HG03571 (cell line): ENCODE data around the gene CFAP92.

Source experiments
- ATAC-seq: cut with Tn5 transposase; IDR thresholded peaks from one replicate; pipeline ENCODE4 v1.9.1; 2021; ENCODE audit not compliant: unreplicated experiment

The CFAP92 gene

GRCh38 chr3:128992926-128993460 lies 883 bp downstream of the CFAP92 start:
- no peak for ATAC-seq

- no peak for ATAC-seq
Measured at GRCh38 chr3:128991355-128991895, 2.5 kb downstream of the CFAP92 start.

- no peak for ATAC-seq
Measured at GRCh38 chr3:128988286-128988685, 5.6 kb downstream of the CFAP92 start.

DNA sequence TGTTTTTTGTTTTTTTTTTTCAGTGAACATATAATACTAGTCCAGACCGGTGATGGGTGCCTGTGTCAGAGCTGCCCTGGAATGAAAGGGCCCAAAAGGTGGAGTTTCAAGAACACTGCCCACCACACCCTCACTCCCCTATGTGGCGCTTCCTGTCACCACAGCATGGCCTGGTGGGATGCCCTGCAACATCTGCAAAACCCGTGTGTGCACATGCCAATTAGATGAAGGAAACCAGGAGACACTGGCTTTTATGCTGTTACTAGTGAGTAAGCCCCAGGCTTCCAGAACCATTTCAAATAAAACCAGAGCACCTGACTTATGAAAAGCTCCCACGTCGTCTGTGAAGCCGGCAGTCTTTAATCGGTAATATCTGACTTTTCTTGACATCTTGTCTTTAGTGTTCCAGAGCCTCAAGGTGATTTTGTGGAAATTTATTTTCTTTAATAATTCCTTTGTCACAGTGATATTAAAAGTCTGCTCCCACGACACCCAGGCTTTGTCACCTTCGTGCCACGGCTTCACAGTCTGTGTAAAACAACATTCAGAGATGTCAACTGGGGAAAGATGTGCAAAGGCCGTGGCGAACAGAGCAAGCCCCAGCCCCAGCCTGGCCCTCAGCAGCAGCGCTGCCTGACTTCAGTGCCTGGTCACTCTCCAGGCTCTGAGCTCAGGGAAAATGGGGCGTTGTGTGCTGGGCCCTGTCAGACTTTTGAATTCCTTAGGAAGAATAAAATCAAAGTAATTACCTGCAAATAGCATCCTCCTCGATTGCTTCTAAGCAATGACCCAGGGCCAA lies 6.4 kb downstream of the CFAP92 start:
- no peak for ATAC-seq

- no peak for ATAC-seq
Measured at GRCh38 chr3:128984596-128984995, 9.3 kb downstream of the CFAP92 start.

DNA sequence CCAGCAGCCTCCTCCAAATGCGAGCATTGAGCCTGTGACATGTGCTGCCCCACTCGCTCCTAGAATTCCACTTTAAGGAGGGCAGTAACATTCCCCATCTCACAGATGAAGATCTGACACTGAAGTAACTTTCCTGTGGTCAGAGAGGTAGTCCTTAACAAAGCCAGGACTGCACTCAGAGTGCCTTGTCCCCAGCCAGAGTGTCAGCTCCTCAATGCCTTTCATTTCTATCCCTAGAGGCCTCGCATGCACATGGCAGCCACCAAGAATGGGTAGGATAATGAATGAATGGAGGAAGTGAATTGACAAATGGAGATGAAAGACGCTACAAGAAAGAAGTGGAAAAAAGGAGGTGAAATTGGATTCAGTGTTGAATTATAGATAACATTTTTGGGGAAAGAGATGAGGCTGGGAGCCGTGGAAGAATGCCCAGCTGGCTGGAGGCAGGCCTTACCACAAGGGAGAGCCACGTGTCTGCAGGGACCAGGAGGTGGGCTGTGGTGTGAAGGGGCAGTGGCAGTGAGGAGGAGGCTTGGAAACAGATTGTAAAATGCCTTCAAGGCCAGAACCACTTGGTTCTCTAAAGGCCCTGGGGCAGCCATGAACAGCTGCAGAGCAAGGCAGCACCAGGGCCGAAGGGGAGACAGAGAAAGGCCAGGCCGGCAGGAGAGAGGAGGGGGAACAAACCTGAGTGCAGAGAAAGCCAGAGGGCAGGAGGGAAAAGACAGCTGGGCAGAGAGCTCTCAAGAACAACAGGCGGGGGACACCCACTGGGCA lies 10.4 kb downstream of the CFAP92 start:
- no peak for ATAC-seq

- ATAC-seq: no peak
Measured at GRCh38 chr3:128975276-128975675, 18.6 kb downstream of the CFAP92 start.

DNA sequence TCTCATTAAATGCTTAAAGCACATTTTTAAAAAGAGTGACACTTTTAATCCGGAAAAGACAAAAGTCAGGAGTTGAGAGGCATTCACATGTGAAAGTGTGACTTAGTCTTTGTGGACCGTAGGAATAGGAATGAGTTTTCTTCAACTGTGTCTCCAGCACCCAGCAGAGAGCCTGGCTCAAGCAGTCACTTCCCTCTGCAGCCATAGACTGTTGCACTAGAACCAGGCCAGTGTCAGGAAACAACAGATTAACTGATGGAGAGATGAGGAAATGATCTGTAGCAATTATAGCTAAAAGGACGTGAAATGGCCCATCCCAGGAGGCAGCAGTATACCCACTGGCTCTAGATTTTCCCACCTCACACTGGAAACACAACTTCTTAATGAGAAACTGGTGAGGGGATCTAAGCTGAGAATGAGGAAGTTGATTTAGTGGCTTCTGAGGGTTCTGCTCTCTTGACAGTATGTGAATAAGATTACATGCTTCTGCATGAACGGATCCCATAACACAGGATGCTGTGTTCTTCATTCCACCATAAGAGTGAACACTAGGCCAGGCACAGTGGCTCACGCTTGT lies 19.8 kb downstream of the CFAP92 start:
- ATAC-seq: no peak

- ATAC-seq: no peak
Measured at GRCh38 chr3:128971421-128972100, 22.3 kb downstream of the CFAP92 start.

DNA sequence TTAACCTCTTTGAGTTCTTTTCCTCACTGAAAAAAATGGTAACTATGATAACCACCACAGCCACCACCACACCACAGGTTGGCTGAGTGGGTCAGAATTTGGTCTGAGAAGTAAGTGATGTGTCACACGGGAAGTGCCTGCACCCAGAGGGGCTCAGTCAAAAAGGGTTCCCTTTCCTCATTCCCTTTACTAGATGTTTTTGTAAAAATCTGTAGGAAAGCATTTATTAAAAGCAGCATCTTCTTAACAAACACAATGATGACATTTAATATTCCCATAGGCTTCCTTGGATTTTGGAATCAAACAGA lies 23.2 kb downstream of the CFAP92 start:
- no peak for ATAC-seq

GRCh38 chr3:128969993-128970739 lies 23.7 kb downstream of the CFAP92 start:
- ATAC-seq: no peak

- ATAC-seq: no peak
Measured at GRCh38 chr3:128967748-128968355, 26.0 kb downstream of the CFAP92 start.

GRCh38 chr3:128965818-128966217 lies 28.1 kb downstream of the CFAP92 start:
- ATAC-seq: no peak

DNA sequence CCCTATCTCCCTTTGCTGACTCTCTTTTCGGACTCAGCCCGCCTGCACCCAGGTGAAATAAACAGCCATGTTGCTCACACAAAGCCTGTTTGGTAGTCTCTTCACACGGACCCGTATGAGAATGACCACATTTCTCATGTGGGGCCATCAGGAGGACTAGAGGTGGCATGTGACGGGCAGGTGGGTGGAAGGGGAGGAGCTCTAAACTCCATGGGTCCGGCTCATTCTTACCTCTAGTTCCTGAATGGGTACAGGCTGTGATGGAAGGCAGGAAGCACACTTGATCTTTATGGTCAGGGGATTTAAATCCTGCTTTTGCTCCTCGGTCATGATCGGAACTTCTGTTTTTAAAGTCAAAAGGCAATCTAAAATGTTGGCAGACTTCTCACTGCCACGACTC lies 28.6 kb downstream of the CFAP92 start:
- no peak for ATAC-seq

- ATAC-seq: no peak
Measured at GRCh38 chr3:128956440-128956839, 37.4 kb downstream of the CFAP92 start.

DNA sequence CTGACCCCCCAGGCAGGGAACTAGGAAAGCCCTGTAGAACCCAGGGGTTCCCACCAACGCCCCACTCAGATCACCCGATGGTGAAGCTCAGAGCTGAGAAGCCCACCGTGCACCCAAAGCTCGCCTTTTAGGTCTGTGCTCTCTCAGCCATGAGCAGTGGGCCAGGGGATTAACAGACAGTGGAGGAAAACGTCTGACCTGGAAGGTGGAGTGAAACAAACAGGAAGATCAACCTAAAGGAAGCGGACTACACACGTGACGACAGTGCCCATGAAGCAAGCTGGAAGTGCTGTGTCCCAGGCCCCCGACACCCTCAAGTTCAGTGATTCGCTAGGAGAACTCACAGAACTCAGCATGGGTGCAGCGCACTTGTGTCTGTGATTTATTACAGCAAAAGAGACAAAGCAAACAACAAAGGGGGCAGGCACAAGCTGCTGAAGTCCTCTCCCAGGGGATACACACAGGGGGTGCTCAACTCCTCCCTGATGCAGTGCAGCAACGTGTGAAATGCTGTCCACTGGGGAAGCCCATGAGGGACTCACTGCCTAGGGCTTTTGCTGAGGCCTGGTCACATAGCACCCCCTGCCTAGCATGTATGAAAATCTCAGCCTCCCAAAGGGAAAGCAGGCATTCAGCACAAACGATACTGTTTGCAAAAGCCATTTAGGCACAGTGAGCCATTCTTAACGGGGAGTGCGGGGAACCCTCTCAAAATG lies 43.5 kb downstream of the CFAP92 start:
- ATAC-seq: no peak

DNA sequence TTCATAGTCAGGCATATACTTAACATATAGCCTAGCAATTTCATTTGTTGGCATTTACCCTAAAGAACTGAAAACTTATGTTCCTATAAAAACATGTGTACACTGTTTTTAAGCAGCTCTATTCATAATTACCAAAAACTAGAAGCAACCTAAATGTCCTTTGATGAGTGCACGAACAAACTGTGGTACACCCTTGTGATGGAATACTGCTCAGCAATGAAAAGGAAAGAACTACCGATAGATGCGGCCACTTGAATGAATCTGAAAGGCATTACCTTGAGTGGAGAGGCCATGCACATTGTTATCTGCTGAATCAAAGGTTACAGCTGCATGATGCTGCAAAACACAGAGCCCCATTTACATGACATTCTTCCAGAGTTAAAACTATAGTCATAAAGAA lies 44.7 kb downstream of the CFAP92 start:
- no peak for ATAC-seq

DNA sequence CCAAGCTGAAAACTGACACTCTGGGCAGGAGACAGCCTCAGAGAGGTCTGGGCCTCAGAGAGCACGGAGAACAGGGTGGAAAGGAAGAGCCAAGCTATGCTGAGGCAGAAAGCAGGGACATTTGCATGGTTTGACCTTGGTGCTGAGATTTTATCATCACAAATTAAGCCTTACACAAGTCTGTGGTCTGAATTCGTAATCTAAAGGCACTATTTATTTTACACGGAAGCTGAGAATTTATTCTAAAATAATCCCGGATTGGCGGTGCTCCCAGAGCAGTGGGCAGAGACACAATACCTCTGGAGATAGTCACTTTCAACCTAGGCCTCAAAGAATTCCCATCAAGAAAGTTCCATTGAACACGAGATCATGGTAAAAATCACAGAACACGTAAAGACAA lies 47.5 kb downstream of the CFAP92 start:
- ATAC-seq: no peak

- ATAC-seq: no peak
Measured at GRCh38 chr3:128945878-128946175, 48.0 kb downstream of the CFAP92 start.
